Right lobe of liver (tissue), 6 donors: ENCODE results near the gene KLHL6. TPM values are rescaled to one million over a fixed set of nuclear protein-coding genes. Genes with fewer than 3 reads are reported as not detected.

Experiments
- ATAC-seq, 4 donors: fragments of 200-7000 bp; cut with Tn5 transposase; one replicate each; pipeline ENCODE4 v1.9.1; 2020; ENCODE audit warnings: mild to moderate bottlenecking in 4 of 4, moderate library complexity in 4 of 4
- DNase-seq, 3 donors: peaks; one replicate each; pipeline ENCODE4 v3.0.0-alpha.2; 2020
- H3K27ac ChIP-seq, 3 donors: fragments of 200-600 bp; one replicate each; pipeline ENCODE4 v1.8.0; 2022
- H3K27me3 ChIP-seq, 2 donors: fragments of 200-600 bp; one replicate each; pipeline ENCODE4 v1.8.0; 2022
- H3K36me3 ChIP-seq, 4 donors: fragments of 200-600 bp; sonication (generic) in 1 of 4; one replicate each; pipeline versions ENCODE4 v1.5.1 to v1.8.0; 2017 to 2022; ENCODE audit warnings: control low read depth in 1 of 4
- H3K4me1 ChIP-seq, 4 donors: fragments of 200-600 bp; sonication (generic) in 1 of 4; one replicate each; pipeline versions ENCODE4 v1.5.1 to v1.8.0; 2017 to 2022; ENCODE audit warnings: control low read depth in 1 of 4
- H3K4me3 ChIP-seq, 3 donors: fragments of 200-600 bp; one replicate each; pipeline ENCODE4 v1.8.0; 2022
- H3K9me3 ChIP-seq, 4 donors: fragments of 200-600 bp; sonication (generic) in 1 of 4; one replicate each; pipeline versions ENCODE4 v1.5.1 to v1.8.0; 2017 to 2022; ENCODE audit warnings: control low read depth in 1 of 4
- POLR2A ChIP-seq: fragments of 450-650 bp; IDR thresholded peaks from one replicate; pipeline ENCODE4 v1.6.1; 2017; ENCODE audit warnings: antibody characterized with exemption, mild to moderate bottlenecking
- WGBS: methylation state at CpG from one replicate; pipeline ENCODE4 v1.1.6; 2018; ENCODE audit warnings: low coverage, low lambda C conversion rate; ENCODE audit not compliant: insufficient coverage; ENCODE audit errors: missing lambda C conversion rate; 5-methylcytosine and 5-hydroxymethylcytosine counted together
- intact Hi-C, 2 donors: fragments of 100-400 bp; cut with DNase I; formaldehyde crosslinking; loops; one replicate each; pipeline versions ENCODE4 v1.11.2 to v1.14.1; 2022
- small RNA-seq, 2 experiments: library from RNA; depleted of rRNA; stranded (forward); fragments of <200 nt; gene quantifications; one replicate each; pipeline ENCODE3, GENCODE V24; 2016
- total RNA-seq, 6 experiments: library from RNA; depleted of rRNA in 2 of 6; stranded (reverse); fragments of >200 nt in 2 of 6; fragmentation: NEBNext Ultra II Directional in 3 of 6; extraction: Animal tissue kit (Norgen Biotek cat#: 25700) in 3 of 6; gene quantifications; one replicate each; pipeline versions ENCODE4 v1.1.0 to v1.2.4, GENCODE V29; 2016 to 2023
- TF ChIP-seq, protein P1 (sequence below), 4 donors: fragments of 200-600 bp in 3 of 4; fragments of 450-650 bp in 1 of 4; IDR thresholded peaks; one replicate each; pipeline versions ENCODE4 v1.5.1 to v1.8.0; 2016 to 2022; ENCODE audit warnings: antibody characterized with exemption in 4 of 4, mild to moderate bottlenecking in 2 of 4
- donor health status: DM: no; HTN: yes; CAD: no.
- donor health status: DM: no; HTN: no; CAD: no.
- donor health status: DM: no; HTN: no; CAD: no.
- donor health status: DM: no; HTN: yes; CAD: no.
- donor health status: DM: no; HTN: yes; CAD: no.

Gene KLHL6
- total RNA-seq, 6 experiments from 2014 or later = 0.59 to 2.7 (median 1.6) TPM

DNA sequence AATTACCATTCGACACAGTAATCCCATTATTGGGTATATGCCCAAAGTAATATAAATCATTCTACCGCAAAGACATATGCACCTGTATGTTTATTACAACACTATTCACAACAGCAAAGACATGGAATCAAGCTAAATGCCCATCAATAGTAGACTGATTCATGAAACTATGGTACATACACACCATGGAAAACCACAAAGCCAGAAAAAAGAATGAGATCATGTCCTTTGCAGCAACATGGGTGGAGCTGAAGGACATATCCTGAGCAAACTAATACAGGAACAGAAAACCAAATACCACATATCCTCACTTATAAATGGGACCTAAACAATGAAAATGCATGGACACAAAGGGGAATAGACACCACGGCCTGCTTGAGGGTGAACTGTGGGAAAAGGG is 116.0 kb downstream of the KLHL6 start:
- intact Hi-C loops = no loop called here
- no peak overlapping the region for H3K27ac ChIP-seq
- no peaks in the 10 kb centered on the region for H3K27me3 ChIP-seq
- 87% methylated on average over 3 of the region's 3 CpGs for WGBS
- ATAC-seq (no peak), DNase-seq (no peak)
- TF ChIP-seq, protein P1, sequence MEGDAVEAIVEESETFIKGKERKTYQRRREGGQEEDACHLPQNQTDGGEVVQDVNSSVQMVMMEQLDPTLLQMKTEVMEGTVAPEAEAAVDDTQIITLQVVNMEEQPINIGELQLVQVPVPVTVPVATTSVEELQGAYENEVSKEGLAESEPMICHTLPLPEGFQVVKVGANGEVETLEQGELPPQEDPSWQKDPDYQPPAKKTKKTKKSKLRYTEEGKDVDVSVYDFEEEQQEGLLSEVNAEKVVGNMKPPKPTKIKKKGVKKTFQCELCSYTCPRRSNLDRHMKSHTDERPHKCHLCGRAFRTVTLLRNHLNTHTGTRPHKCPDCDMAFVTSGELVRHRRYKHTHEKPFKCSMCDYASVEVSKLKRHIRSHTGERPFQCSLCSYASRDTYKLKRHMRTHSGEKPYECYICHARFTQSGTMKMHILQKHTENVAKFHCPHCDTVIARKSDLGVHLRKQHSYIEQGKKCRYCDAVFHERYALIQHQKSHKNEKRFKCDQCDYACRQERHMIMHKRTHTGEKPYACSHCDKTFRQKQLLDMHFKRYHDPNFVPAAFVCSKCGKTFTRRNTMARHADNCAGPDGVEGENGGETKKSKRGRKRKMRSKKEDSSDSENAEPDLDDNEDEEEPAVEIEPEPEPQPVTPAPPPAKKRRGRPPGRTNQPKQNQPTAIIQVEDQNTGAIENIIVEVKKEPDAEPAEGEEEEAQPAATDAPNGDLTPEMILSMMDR (IDR thresholded peaks at IDR 0.05) = no peak
- no peaks in the 10 kb centered on the region for H3K9me3 ChIP-seq
- no peaks in the 10 kb centered on the region for H3K4me1 ChIP-seq
- H3K36me3 ChIP-seq = no peaks in the 10 kb centered on the region
- H3K4me3 ChIP-seq = no peak overlapping the region

DNA sequence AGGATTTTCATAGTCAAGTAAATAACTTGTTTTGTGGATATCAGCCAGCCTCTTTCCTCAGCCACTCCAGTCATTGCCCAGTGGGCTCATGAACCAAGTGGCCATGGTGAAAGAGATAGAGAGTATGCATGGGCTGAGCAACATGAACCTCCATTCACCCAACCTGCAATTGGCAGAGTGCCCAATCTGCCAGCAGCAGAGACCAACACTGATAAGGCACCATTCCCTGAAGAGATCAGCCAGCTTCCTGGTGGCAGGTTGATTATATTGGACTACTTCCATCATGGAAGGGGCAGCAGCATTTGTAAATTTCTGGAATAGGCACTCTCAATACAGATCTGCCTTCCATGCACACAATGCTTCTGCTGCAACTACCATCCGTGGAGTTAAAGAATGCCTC is 116.8 kb downstream of the KLHL6 start:
- intact Hi-C loops = no loop called here
- ATAC-seq = peak; percentile 61 to 90 (median 76)

DNA sequence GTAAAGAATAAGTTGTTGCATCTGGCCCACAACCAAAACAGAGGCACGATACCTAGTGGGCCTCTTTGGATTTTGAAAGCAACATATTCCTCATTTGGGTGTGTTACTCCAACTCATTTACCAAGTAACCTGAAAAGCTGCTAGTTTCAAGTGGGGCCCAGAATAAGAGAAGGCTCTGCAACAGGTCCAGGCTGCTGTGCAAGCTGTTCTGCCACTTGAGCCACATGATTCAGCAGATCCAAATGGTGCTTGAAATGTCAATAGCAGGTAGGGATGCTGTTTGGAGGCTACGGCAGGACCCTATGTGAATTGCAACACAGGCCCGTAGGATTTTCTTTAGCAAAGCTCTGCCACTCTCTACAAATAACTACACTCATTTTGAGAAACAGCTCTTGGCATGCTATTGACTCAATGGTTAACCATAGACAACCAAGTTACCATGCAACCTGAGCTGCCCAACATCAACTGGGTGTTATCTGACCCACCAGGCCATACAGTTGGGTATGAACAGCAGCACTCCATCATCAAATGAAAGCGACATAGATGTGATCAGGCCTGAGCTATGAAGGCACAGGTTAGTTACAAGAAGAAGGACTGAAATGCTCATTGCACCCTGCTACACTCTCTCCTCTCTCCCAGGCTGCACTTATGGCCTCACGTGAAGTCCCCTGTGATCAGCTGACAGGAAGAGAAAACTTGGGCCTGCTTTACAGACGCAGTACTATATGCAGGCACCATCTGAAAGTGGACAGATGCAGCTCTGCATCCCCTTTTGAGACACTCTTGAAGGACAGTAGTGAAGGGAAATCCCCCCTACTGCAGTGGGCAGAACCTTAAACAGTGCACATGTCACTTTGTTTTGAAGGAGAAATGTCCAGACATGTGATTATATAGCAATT is 117.6 kb downstream of the KLHL6 start:
- Histone ChIP-seq H3K27me3 (no peaks in the 10 kb centered on the region), H3K27ac (no peak overlapping the region), H3K36me3 (no peaks in the 10 kb centered on the region), H3K4me1 (no peaks in the 10 kb centered on the region), H3K4me3 (no peak overlapping the region), H3K9me3 (no peaks in the 10 kb centered on the region)
- WGBS = 69% methylated on average over 3 of the region's 6 CpGs
- intact Hi-C loops = no loop called here
- ATAC-seq (no peak), DNase-seq (no peak)
- TF ChIP-seq, protein P1 (IDR thresholded peaks at IDR 0.05) = no peak
- TF ChIP-seq POLR2A = no peak

More for the DNA sequence above, 116.8 kb downstream of the KLHL6 start:
- TF ChIP-seq POLR2A = no peak
- TF ChIP-seq, protein P1 (IDR thresholded peaks at IDR 0.05) = no peak
- Histone ChIP-seq H3K4me1 (no peaks in the 10 kb centered on the region), H3K9me3 (no peaks in the 10 kb centered on the region), H3K27me3 (no peaks in the 10 kb centered on the region), H3K4me3 (no peak overlapping the region), H3K27ac (no peak overlapping the region), H3K36me3 (no peaks in the 10 kb centered on the region)
- peak; percentile 51 to 70 (median 59) for DNase-seq
- no CpG with 5 or more reads among the region's 1 CpG for WGBS

Small RNAs within 50 kb of the gene (small RNA-seq; reads per million reads assigned to genes)
- gene RF00092 = 0 reads per million in 2 experiments
- 0 reads per million in 2 experiments for gene RF00394
- 0 reads per million in 2 experiments for gene RF01241
- gene SNORA63D = 6.5 to 9.3 reads per million in 2 experiments

Other genes starting within 250 kb of the KLHL6 start
- under 1 TPM in 5 of 6 experiments, not detected in 1; 0.07 to 0.19 (median 0.17) TPM for gene MCF2L2, start 127.1 kb downstream of the KLHL6 start, total RNA-seq
- gene KLHL24, start 79.9 kb upstream of the KLHL6 start, total RNA-seq = 10 to 100 TPM; 26.3 to 43.9 (median 32.0) TPM
- gene YEATS2, start 142.1 kb upstream of the KLHL6 start, total RNA-seq = 10 to 100 TPM in 1 of 6 experiments, 1 to 10 TPM in 5; 3.8 to 12.1 (median 7.3) TPM